Spleen (tissue), 7 donors: ENCODE results near the gene DOCK1.

Experiments
- POLR2A ChIP-seq, 3 donors: fragments of 450-650 bp; IDR thresholded peaks; one replicate each; pipeline ENCODE4 v1.5.1; 2017; ENCODE audit warnings: antibody characterized with exemption in 3 of 3, mild to moderate bottlenecking in 1 of 3
- POLR2AphosphoS5 ChIP-seq, 3 donors: sonication (generic); formaldehyde crosslinking; IDR thresholded peaks; one replicate each; pipeline ENCODE4 v1.5.1; 2017; ENCODE audit warnings: antibody characterized with exemption in 3 of 3
- TF ChIP-seq, protein P1 (sequence below), 11 experiments: fragments of 200-600 bp in 7 of 11; fragments of 450-650 bp in 4 of 11; sonication (generic) in 4 of 11; IDR thresholded peaks in 8 of 11; conservative IDR thresholded peaks in 3 of 11; 1 replicate in 7 of 11; 2 replicates in 4 of 11; pipeline versions ENCODE4 v1.4.0 to v1.8.0; 2016 to 2021; ENCODE audit warnings: antibody characterized with exemption in 11 of 11, inconsistent platforms in 4 of 11, mild to moderate bottlenecking in 1 of 11
- donor health status: DM: no; HTN: no; CAD: no; lungs with moderate emphysema.
- donor health status: DM: no; HTN: no; CAD: no.
- donor health status: DM: no; HTN: no; CAD: no.

DNA sequence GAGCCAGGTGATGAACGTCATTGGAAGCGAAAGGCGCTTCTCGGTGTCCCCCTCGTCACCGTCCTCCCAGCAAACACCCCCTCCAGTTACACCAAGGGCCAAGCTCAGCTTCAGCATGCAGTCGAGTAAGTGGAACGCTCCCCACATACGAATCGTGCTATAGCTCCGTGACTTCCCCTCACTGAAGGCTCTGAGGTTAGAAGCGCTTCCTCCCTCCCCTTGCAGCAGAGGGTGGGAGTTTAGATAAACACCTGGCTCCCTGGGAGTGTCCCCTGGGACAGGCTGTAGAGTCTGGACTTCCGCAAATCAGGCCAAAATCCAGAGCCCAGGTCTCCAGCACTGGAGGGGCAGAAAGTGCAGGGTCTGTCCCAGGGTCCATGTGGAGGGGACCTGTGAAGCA, 538.9 kb downstream of the DOCK1 start:
- TF ChIP-seq, protein P1, sequence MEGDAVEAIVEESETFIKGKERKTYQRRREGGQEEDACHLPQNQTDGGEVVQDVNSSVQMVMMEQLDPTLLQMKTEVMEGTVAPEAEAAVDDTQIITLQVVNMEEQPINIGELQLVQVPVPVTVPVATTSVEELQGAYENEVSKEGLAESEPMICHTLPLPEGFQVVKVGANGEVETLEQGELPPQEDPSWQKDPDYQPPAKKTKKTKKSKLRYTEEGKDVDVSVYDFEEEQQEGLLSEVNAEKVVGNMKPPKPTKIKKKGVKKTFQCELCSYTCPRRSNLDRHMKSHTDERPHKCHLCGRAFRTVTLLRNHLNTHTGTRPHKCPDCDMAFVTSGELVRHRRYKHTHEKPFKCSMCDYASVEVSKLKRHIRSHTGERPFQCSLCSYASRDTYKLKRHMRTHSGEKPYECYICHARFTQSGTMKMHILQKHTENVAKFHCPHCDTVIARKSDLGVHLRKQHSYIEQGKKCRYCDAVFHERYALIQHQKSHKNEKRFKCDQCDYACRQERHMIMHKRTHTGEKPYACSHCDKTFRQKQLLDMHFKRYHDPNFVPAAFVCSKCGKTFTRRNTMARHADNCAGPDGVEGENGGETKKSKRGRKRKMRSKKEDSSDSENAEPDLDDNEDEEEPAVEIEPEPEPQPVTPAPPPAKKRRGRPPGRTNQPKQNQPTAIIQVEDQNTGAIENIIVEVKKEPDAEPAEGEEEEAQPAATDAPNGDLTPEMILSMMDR (IDR thresholded peaks at IDR 0.05 in 8 of 11, conservative IDR thresholded peaks at IDR 0.05 in 3 of 11) = no peak
- no peak for TF ChIP-seq POLR2A (IDR thresholded peaks at IDR 0.05)
- TF ChIP-seq POLR2AphosphoS5 (IDR thresholded peaks at IDR 0.05) = no peak
